CMK (cell line): ENCODE measurements around the gene C3orf18.
"Not testable (repeated sequence)": the region's sequence is repeated elsewhere in the genome, so short reads cannot be mapped to it uniquely, and the experiment has no call there.

Source experiments
- DNase-seq: peaks from one replicate; pipeline ENCODE4 v3.0.0-alpha.2; 2010; ENCODE audit warnings: low read depth

Gene C3orf18

DNA sequence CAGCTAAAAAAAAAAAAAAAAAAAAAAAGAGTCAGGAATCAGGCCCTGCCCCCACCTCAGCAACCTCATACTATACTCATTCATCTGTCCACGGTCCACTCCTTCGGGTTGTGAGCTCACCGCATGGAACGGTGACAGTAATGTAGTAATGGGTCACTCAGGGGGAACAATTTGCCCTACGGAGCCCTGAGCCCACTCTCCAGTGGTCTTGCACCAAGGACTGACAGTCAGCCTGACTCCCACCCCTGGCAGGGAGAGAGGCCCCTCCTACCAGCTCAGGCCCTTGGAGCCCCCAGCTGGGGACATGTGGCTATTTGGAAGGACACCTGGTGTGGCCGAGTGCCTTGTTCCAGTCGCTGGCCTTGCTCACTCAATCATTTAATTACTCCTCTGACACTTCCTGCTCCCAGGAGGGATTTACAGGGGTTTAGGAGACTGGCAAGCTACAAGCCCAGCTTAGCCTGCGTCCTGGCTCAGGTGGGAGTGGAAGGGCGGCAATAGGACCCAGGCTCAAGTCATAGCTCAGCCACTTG is 44.2 kb downstream of the C3orf18 start:
- no peak for DNase-seq

DNA sequence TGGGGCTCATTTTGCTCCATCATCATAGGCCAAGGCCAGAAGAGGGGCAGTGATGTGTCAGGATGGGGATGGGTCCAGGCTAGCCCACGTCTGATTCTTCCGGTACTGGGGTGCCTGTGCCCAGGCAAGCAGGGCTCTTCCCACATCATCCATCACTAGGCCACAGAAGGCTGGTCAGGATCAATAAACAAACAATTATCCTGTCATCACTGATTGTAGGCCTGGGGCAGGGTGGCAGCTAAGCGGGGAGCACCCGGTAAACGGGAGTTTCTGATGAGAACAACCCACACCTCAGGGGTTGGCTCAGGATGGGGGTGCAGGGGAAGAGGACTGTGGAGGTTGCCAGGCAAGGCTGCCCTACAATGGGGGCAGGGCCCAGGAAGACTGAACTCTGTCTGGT is 46.0 kb downstream of the C3orf18 start:
- no peak for DNase-seq

DNA sequence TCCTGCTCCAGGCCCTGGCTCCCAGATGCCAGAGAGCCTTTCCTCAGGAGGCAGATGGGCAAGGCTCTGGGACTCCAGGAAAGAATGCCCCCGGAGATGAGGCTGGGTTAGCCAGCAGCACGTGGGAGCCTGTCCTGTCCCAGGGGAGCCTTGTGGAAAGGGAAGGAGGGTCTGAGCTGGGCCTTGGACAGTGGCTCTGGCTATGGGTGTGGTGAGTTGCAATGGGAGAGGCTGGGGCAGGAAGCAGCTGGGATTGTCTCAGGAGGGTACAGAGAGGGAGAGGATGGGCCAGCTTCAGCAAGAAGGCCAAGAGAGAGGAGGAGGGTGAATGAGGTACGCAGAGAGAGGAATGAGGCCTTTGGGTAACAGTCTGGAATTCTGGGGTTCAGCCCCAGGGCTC is 46.7 kb downstream of the C3orf18 start:
- DNase-seq: no peak

DNA sequence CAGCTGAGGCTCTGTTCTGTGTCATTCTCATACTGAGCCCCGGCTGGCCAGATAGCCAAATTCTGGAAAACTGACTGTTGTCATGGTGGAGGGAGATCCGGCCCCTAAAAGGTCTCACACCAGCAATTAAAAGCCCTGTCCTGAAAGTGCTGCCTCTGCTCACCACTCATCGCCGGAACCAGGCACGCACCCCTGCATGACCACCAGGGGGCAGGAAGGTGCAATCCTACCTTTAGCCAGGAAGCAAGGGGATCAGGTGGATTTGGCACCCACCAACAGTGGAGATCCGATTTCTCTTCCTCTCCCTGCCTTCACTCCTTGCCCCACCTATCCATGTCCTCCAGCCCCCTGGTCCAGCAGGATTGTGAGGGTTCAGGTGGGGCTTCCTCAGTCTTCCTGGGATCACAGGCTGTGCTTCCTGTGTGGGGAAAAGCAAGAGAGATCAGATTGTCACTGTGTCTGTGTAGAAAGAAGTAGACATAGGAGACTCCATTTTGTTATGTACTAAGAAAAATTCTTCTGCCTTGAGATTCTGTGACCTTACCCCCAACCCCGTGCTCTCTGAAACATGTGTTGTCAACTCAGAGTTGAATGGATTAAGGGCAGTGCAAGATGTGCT is 48.0 kb downstream of the C3orf18 start:
- peak; percentile 30 for DNase-seq

DNA sequence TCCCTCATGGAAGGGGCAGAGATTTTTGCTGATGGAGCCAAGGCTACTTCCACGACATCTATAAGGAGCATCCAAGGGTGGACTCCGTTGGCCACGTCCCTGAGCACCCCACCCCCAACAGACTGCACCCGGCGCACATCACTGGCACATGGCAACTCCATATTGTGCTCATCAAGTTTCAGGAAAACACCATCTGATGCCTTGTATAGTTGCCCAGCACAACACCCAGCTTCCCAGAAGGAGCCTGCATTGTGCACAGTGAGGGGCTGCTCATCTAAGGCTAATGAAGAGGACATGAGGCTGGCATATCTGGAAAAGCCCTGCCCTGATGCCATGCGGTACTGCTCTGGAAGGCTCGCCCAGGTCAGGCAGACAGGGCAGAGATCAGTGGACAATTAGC is 49.1 kb downstream of the C3orf18 start:
- no peak for DNase-seq

DNA sequence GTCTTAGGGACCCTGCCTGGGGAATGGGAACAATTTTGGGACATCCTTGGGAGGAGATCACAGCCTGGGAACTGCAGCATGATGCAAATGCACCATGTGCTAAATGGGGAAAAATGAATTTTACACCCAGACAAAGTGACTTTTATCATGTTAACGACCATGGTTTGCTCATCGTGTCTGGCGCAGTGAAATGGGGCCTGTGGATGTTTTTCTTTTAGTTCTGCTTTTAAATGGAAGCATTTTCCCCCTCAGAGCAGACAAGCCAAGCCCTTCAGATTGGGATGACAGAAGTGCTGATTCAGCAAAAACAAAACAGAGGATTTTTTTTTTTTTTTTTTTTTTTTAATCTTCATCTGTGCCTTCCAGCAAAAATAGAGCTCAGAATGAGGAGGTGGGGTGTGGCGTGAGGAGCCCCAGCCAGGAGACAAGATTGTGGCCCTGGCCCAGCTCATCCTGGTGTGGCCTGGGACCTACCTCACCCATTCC is 49.8 kb downstream of the C3orf18 start:
- no peak for DNase-seq

DNA sequence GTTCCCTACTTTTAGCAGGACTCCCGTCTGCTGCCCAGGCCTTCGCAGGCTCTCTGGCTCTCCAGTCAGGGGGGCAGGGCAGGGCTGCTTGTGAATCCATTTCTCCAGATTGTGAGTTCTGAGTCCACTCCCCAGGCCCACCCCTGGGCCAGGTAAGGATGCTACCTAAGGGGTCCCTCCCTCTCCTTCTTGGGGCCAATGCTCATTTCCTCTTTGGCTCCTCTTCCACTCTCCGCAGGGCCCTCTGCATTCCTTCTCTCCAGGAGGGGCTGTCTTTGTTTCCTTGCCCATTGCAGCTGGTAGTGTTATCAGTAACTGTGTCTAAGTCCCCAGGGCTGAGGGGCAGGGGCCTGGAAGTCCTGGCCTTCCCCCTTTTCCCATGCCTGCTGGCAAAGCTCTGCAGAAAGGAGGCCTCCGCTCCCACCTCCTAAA is 51.1 kb downstream of the C3orf18 start:
- DNase-seq: no peak

DNA sequence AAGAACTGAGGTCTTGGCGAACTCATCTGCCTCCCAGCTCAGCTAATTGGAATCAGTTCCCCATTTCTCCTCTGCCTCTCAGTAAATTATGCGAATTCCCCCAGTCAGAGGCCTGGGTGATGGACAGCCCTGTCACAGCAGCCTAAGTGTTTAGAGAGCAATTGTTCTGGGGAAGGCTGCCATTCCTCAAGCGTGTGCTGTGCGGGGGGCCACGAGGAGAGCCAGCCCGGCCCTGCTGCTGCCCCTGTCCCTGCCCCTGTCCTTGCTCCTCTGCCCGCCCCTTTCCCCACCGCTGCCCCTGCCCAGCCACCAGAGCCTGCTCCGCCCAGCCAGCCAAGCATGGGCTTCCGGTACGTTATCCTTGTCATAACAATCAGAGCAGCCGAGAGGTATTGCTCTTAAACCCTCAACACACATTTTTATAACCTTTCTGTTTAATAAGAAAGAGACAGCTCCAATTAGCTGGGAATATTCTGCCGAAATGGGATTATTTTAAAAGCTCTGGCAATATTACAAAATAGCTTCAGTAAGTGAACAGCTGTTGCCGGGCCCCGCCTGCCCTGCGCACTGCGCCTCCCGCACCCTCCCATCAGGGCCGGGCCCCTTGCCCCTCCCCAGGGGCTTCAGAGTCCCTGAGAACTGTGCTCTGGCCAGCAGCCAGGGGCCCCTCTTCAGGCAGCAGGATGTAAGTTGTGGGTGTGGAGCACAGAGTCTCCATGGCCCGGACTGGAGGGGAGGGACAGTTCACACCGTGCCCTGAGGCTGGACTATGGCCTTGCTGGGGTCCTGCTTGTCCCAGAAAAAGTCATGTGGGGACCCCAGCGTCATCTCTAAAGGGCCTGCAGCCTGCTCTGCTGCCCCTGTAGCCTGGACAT is 51.7 kb downstream of the C3orf18 start:
- DNase-seq: no peak

DNA sequence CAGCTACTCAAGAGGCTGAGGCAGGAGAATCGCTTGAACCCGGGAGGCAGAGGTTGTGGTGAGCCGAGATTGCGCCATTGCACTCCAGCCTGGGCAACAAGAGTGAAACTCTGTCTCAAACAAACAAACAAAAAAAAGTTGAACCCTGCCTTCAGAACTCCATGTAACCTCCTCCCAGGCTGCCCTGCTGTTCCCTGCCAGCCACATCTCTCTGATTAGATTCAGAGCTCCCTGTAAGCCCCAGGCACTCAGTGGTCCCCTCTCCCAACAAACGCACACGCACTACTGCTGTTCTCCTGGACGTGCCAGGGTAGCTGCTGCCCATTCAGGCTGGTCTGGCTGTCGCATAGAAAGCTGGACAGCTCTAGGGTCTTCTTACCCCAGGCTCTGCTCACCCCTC is 54.6 kb downstream of the C3orf18 start:
- not testable (repeated sequence) for DNase-seq

DNA sequence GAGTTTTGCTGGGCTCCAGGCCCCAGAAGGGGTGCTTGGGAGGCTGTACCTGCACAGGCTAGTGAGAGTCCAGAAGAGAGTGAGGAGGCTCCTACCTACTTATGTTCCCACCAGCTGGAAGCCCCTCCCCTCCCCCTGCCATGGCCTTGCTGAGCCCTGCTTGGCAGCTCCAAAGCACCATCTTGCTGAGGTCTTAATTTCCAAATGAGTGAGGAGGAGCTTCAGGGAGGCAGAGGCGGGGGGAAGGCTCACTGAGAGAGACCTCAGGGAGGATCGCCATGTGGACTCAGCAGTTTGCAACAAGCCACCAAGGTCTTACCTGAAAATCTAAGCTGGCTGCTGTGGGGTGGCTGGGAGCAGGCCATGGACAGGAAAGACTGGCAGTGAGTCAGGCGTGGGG is 55.4 kb downstream of the C3orf18 start:
- DNase-seq: no peak

DNA sequence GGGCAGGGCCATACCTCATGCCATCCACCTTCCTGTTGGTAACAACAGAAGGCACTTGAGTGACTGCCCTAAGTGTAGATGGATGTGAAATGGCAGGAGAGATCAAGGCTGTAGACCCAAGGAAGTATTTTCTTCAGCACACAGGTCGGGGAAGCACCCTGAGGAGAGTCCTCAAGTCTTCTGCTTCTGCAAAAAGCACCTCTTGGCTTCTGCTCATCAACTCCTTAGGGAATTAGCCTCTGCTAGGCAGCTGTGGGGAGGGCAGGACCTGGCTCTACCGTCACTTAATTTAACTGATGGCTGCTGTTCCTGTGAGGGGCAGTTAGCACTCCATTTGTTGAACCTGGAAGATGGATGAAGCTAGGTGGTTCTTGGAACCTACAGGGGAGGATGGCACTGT is 57.2 kb downstream of the C3orf18 start:
- DNase-seq: no peak

DNA sequence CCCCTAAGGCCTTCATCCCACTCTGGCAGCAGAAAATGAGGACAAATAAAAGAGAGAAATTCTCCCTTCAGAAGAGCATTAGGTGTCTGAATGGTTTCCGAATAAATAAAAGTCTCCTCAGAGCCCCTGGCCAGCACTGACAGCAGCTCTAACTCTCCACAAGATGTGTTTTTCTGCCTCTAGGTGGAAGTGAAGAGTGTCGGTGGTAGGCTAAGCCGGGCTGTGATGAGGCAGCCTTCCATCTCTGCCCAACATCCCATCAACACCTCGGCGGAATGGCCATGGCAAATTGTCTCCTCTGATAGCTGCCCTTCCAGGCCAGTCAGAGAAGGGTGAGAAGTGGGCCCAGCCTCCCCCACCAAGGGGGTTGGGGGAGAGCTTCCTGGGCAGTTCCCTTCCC is 57.8 kb downstream of the C3orf18 start:
- no peak for DNase-seq

DNA sequence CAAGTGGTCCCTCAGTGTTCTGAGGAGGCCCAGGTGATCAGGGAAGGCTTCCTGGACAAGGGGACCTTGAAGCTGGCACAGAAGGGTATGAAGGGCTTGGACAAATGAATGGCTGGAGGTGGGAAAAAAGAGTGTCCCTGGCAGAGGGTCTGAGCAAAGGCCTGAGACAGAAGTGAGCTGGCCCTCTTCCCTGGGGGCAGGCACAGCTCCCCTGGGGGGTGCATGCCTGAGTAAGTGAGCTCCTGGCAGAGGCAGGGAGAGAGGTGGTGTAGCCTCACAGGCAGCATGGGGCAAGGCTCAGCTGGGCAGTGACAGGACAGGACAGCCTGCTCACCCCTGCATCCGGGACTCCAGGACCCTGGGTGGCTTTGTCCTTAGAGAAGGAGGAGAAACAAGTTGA is 58.7 kb downstream of the C3orf18 start:
- DNase-seq: no peak
